HEK293T (cell line): ENCODE results near the gene DMAP1.
"Not testable (repeated sequence)": the region's sequence is repeated elsewhere in the genome, so short reads cannot be mapped to it uniquely, and the experiment has no call there.

ENCODE experiments used
- CTCF ChIA-PET: fragments of 350-600 bp; formaldehyde crosslinking; extraction: SDS; loops from one replicate; lab custom pipeline; 2021; ENCODE audit warnings: antibody characterized with exemption, inconsistent platforms; lab: Yijun Ruan, JAX
- POLR2A ChIA-PET: fragments of 350-600 bp; formaldehyde crosslinking; extraction: SDS; loops from one replicate; lab custom pipeline; 2020; ENCODE audit warnings: antibody characterized with exemption, inconsistent platforms; lab: Yijun Ruan, JAX
- DNase-seq: peaks from one replicate; pipeline ENCODE4 v3.0.0; 2012; ENCODE audit warnings: mixed read lengths; ENCODE audit errors: extremely low spot score
- ARNT ChIP-seq: fragments of 450-650 bp; IDR thresholded peaks from 2 replicates; pipeline ENCODE4 v1.6.1; 2017; ENCODE audit warnings: mild to moderate bottlenecking
- BHLHE40 ChIP-seq: fragments of 450-650 bp; IDR thresholded peaks from 2 replicates; pipeline ENCODE4 v1.6.1; 2016; ENCODE audit warnings: mild to moderate bottlenecking, moderate library complexity, borderline replicate concordance
- CTBP1 ChIP-seq: fragments of 450-650 bp; IDR thresholded peaks from 2 replicates; pipeline ENCODE4 v1.6.1; 2016; ENCODE audit warnings: borderline replicate concordance
- ELF4 ChIP-seq: fragments of 450-650 bp; IDR thresholded peaks from 2 replicates; pipeline ENCODE4 v1.6.1; 2017; ENCODE audit warnings: antibody characterized with exemption
- FOXA1 ChIP-seq: fragments of 450-650 bp; IDR thresholded peaks from 2 replicates; pipeline ENCODE4 v1.6.1; 2016; ENCODE audit warnings: mild to moderate bottlenecking
- FOXK2 ChIP-seq: fragments of 450-650 bp; IDR thresholded peaks from 2 replicates; pipeline ENCODE4 v1.6.1; 2016; ENCODE audit warnings: mild to moderate bottlenecking
- FOXM1 ChIP-seq: fragments of 450-650 bp; IDR thresholded peaks from 2 replicates; pipeline ENCODE4 v1.6.1; 2017; ENCODE audit warnings: mild to moderate bottlenecking, borderline replicate concordance
- HDGF ChIP-seq: fragments of 450-650 bp; IDR thresholded peaks from 2 replicates; pipeline ENCODE4 v1.6.1; 2017; ENCODE audit warnings: antibody characterized with exemption, borderline replicate concordance
- L3MBTL2 ChIP-seq: fragments of 450-650 bp; conservative IDR thresholded peaks from 2 replicates; pipeline ENCODE4 v1.6.1; 2016; ENCODE audit warnings: mild to moderate bottlenecking
- LEF1 ChIP-seq: fragments of 450-650 bp; IDR thresholded peaks from 2 replicates; pipeline ENCODE4 v1.6.1; 2017; ENCODE audit warnings: mild to moderate bottlenecking, borderline replicate concordance
- NFRKB ChIP-seq: fragments of 450-650 bp; IDR thresholded peaks from 2 replicates; pipeline ENCODE4 v1.6.1; 2016; ENCODE audit warnings: mild to moderate bottlenecking, moderate library complexity
- PKNOX1 ChIP-seq: fragments of 450-650 bp; IDR thresholded peaks from 2 replicates; pipeline ENCODE4 v1.6.1; 2016
- SP1 ChIP-seq: fragments of 450-650 bp; IDR thresholded peaks from 2 replicates; pipeline ENCODE4 v1.6.1; 2017
- SUZ12 ChIP-seq: fragments of 450-650 bp; IDR thresholded peaks from 2 replicates; pipeline ENCODE4 v1.6.1; 2016; ENCODE audit warnings: mild to moderate bottlenecking
- TARDBP ChIP-seq: fragments of 450-650 bp; IDR thresholded peaks from 2 replicates; pipeline ENCODE4 v1.6.1; 2016
- ZNF384 ChIP-seq: fragments of 450-650 bp; IDR thresholded peaks from 2 replicates; pipeline ENCODE4 v1.6.1; 2016

DMAP1 gene

GRCh38 chr1:44200336-44200735 lies 12.9 kb upstream of the DMAP1 start:
- DNase-seq, result no peak
- no peak for TF ChIP-seq L3MBTL2
- no peak for TF ChIP-seq FOXK2
- TF ChIP-seq NFRKB, result no peak
- no peak for TF ChIP-seq PKNOX1
- TF ChIP-seq TARDBP, result no peak
- no peak for TF ChIP-seq LEF1
- no peak for TF ChIP-seq BHLHE40
- TF ChIP-seq HDGF, result no peak
- no peak for TF ChIP-seq ARNT
- TF ChIP-seq SUZ12, result no peak
- no peak for TF ChIP-seq ELF4
- no peak for TF ChIP-seq FOXM1
- no peak for TF ChIP-seq ZNF384
- TF ChIP-seq FOXA1, result no peak
- no peak for TF ChIP-seq CTBP1
- TF ChIP-seq SP1, result no peak
- CTCF ChIA-PET, result no interaction called here
- POLR2A ChIA-PET, result interaction anchor here (0.8 kb wide), 1 partner anchor 431 kb away, joined by 3 read pairs; no protein-coding TSS in a partner anchor

- DNase-seq, CTCF ChIA-PET, POLR2A ChIA-PET: not testable (repeated sequence)
Observed at GRCh38 chr1:44206545-44206944, 6.7 kb upstream of the DMAP1 start.

- ChIA-PET CTCF (interaction anchor here (1.2 kb wide), 1 partner anchor 9 kb away, joined by 6 read pairs; no protein-coding TSS in a partner anchor), POLR2A (no interaction called here)
- TF ChIP-seq SUZ12 (no peak), FOXA1 (no peak), ARNT (no peak), PKNOX1 (no peak)
- DNase-seq, result no peak
Observed at GRCh38 chr1:44208226-44208625, 5.0 kb upstream of the DMAP1 start.

- ChIA-PET POLR2A (no interaction called here), CTCF (no interaction called here)
- TF ChIP-seq SP1, result no peak
- TF ChIP-seq FOXA1, result no peak
- TF ChIP-seq HDGF, result no peak
- TF ChIP-seq LEF1, result no peak
- no peak for TF ChIP-seq SUZ12
- TF ChIP-seq TARDBP, result no peak
- no peak for TF ChIP-seq FOXK2
- no peak for TF ChIP-seq FOXM1
- TF ChIP-seq L3MBTL2, result no peak
- no peak for TF ChIP-seq PKNOX1
- no peak for TF ChIP-seq BHLHE40
- no peak for TF ChIP-seq ELF4
- no peak for TF ChIP-seq NFRKB
- TF ChIP-seq CTBP1, result no peak
- no peak for TF ChIP-seq ARNT
- no peak for TF ChIP-seq ZNF384
Observed at GRCh38 chr1:44210595-44210994, 2.7 kb upstream of the DMAP1 start.

GRCh38 chr1:44212355-44213221 lies 683 bp upstream of the DMAP1 start:
- CTCF ChIA-PET, result interaction anchor here (0.8 to 2.0 kb wide), 4 partner anchors 28 to 382 kb away, joined by 3 to 5 read pairs (median 3); no protein-coding TSS in a partner anchor
- POLR2A ChIA-PET, result interaction anchor here (0.6 to 2.3 kb wide), 16 partner anchors 8 to 509 kb away, joined by 3 to 8 read pairs (median 4); no protein-coding TSS in a partner anchor
- TF ChIP-seq BHLHE40, result no peak
- no peak; the same call in 1 of the 2 replicates for TF ChIP-seq ZNF384
- TF ChIP-seq ARNT, result no peak
- no peak for TF ChIP-seq FOXK2
- no peak for DNase-seq

More at GRCh38 chr1:44210595-44210994, 2.7 kb upstream of the DMAP1 start:
- DNase-seq, result no peak

- DNase-seq, result peak; percentile 73
- CTCF ChIA-PET, result interaction anchor here (0.6 to 2.6 kb wide), 21 partner anchors 10 to 377 kb away, joined by 3 to 16 read pairs (median 6); no protein-coding TSS in a partner anchor
- POLR2A ChIA-PET, result interaction anchor here (1.1 kb wide), 1 partner anchor 504 kb away, joined by 4 read pairs; no protein-coding TSS in a partner anchor
- peak; percentile 14; the same call in 1 of the 2 replicates for TF ChIP-seq HDGF
- TF ChIP-seq L3MBTL2, result no peak
Observed at GRCh38 chr1:44217809-44218410, 4.6 kb downstream of the DMAP1 start.
